Measurements from ENCODE around the gene FNDC5.

Gene FNDC5

GRCh38 chr1:32884032-32884372 lies 13.3 kb upstream of the FNDC5 start:
- DNase-seq (ENCODE audit: low spot score) = no peak

DNA sequence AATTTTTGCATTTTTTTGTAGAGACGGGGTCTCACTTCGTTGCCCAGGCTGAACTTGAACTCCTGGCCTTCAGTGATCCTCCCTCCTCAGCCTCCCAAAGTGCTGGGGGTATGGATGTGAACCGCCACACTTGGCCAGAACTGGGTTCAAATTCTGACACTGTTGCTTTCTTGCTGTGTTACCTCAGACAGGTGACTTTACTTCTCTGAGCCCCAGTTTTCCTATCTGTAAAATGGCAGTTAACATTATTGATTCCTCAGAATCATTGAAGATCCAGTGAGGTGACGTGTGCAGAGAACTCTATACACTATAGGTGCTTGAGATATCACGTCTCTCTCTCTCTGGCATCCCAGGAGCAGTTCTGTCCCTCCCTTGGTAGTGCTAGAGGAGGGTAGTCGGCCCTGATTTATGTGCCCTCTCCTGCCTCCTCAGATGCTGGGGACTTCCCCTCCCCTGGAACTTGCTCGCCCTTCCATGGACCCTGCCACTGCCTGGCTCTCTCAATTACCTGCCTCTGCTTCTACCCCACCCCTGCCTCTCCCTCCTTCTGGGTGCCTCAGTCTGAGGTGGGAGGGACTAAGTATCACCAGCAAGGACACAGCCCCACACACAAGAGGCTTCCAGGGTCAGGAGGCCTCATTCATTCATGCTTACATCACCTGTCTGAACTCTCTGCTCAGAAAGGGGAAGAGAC lies 12.8 kb upstream of the FNDC5 start:
- DNase-seq (ENCODE audit: low spot score) = no peak

- DNase-seq (ENCODE audit: low spot score) = peak; percentile 87
Measured at GRCh38 chr1:32881871-32882850, 11.4 kb upstream of the FNDC5 start.

- no peak for DNase-seq (ENCODE audit: low spot score)
Measured at GRCh38 chr1:32881291-32881690, 10.6 kb upstream of the FNDC5 start.

- DNase-seq (ENCODE audit: low spot score) = no peak
Measured at GRCh38 chr1:32878637-32879041, 7.9 kb upstream of the FNDC5 start.

DNA sequence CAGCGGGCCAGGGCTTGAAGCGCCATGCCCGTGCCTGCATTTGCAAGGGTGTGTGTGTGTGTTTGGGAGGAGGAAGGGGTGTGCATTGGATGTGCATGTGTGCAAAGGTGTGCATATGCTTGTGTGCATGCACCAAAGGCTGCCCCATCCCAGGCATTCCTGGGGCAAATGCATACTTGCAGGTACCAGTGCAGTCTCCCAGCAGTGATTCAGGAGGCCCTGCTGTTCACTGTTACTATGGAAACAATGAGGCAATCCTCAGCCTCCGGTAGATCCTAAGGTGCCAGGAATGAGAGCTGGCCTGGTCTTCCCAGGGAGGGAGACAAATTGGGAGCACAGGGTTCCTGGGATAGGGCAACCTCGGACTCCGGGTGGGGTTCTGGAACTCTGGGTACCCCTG lies 7.5 kb upstream of the FNDC5 start:
- DNase-seq (ENCODE audit: low spot score) = no peak

DNA sequence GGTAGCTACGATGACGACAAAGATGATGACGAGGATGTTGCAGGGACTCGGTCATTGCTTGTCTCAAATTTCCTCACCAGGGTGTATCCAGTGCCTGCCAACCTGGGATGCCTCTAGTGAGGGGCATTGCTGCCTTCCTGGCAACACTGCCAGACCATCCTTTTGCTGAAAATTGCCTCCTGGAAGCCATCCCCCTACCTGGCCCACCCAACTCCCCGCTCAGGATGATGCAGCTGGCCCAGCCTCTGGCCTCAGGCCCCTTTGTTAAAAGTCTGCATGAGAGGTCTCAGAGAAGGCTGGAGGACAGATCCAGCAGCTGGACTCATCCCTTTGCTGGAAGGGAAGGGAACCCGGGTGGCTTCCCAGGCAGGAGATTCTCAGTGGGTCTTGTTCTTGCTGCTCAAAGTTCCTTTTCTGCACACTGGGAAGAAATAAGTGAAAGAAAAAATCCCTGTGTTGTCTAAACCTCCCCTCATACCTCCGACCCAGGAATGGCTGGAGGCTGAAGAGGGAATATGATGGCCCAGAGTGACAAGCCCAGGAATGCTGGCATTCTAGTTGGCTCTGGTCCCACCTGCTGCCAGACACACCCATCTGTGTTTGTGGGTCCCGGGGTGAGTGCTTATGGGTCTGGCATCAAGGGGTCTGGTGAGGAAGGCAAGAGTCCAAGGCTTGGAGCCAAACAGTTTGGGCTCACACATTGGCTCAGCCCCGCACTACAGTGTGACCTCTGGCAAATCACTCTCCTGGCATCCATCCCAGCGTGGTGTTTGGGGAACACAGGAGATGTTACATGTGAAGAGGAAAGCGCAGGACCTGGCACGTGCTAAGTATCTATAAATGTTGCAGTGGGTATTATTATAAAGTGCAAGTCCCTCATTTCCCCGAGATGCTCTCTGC lies 6.7 kb upstream of the FNDC5 start:
- no peak for DNase-seq (ENCODE audit: low spot score)

DNA sequence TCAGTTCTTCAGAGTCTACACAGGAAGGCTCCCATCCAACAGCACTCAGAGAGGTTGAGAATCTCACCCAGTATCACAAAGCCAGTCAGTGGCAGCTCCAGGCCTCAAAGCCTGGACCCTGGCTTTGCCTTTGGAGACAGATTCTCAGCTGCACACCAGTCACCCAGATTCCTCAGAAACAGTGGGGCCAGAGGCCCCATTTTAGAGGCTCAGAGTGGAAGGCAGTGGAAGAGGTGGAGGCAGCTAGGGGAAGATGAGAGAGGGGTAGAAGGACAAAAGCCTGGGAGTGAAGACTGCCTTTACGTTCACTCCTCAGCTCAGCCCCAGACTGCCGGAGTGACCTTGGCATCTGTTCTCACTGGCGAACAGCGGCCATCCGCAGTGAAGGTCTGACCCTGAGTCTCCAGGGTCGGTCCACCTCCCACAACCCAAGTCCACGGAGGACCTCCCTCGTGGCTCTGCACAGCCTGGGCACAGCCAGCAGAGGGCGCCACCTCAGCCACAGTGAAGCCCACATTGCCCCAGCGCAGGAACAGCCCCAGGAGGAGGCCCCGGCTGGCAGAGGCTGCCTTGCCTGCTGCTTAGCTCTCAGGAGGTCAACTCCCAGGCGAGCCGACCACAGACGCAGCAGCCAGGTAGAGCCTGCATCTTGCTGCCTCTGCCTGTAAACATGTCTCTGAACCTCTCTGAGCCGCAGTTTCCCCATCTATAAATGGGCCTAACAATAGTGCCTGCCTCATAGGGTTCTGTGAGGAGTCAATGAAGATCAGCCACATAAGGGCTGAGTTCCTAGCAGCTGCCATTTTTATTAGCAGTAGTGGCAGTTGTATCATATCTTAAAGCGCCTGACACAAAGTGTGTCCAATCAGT lies 5.9 kb upstream of the FNDC5 start:
- peak; percentile 83 for DNase-seq (ENCODE audit: low spot score)

DNA sequence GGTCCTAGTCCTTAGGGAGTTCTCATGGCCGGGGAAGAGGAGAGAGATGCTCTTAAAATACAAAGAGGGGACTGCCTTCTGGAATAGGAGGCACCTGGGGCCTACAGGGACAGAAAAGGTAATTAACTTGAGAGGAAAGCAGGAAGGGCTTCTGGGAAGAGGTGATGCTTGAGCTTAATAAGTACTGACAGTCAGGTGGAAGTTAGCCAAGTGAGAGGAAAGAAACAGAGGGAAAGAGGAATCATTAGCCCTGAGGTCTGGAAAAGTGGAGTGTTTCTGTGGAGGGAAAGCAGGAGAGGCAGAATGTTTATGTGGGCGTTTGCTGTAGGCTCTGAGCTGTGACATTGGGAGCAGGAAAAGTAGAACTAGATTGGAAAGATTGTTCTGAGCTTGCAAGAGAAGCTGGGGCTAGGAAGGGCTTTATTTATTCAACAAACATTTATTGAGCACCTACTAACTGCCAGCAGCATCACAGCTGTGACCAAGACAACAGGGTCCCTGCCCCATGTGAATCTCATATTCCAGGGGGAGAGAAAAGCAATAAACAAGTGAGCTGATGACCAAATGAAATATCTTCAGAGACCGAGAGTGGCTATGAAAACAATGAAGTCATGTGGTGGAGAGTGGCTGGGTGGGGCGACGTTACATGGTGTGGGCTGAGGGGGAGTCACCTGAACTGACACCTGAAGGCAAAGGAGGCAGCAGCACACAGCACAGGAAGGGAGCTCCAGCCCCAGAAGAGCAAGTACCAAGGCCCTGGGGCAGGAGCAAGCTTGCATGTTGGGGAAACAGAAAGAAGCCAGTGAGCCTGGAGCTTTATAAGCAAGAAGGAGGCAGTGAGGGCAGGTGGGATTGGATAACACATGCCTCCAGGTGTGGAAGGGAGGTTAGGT lies 4.4 kb upstream of the FNDC5 start:
- DNase-seq (ENCODE audit: low spot score) = no peak

GRCh38 chr1:32873484-32873883 lies 2.8 kb upstream of the FNDC5 start:
- no peak for DNase-seq (ENCODE audit: low spot score)

DNA sequence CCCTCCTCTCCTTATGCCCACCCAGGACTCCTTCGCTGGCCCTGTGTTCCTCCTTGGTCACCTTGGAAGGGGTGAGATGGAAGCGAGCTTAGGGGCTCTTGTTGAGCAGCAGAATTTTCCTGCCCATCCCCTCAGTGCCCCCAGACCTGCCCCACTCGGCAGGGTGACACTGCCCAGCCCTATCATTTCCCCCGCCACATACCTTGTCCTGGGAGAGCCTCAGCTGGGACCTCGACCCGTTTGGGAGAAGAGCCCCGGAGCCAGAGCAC lies 1.4 kb upstream of the FNDC5 start:
- no peak for DNase-seq (ENCODE audit: low spot score)

- DNase-seq (ENCODE audit: low spot score) = no peak
Measured at GRCh38 chr1:32871364-32872191, 866 bp upstream of the FNDC5 start.

- peak; percentile 28 for DNase-seq (ENCODE audit: low spot score)
Measured at GRCh38 chr1:32869923-32870614, 643 bp downstream of the FNDC5 start.

- DNase-seq (ENCODE audit: low spot score) = no peak
Measured at GRCh38 chr1:32868806-32869455, 1.8 kb downstream of the FNDC5 start.

DNA sequence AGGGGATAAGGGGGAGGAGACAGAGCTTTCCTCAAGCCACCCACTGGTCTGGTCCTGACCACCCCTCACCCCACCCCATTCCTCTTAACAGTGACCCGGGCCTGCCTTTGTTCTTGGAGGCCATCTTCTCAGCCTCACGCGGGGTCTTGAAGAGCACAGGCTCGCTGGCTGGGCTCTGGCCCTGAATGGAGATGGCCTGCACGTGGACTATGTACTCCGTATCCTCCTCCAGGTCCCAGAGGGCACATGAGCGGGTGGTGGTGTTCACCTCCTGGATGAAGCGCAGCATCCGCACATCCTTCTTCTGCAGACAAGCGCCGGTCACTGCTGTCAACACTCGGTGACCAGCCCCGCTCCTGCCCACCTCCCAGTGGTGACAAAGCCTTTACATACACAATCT lies 2.6 kb downstream of the FNDC5 start:
- DNase-seq (ENCODE audit: low spot score) = no peak

GRCh38 chr1:32867671-32868070 lies 3.0 kb downstream of the FNDC5 start:
- DNase-seq (ENCODE audit: low spot score) = no peak

GRCh38 chr1:32867151-32867550 lies 3.6 kb downstream of the FNDC5 start:
- DNase-seq (ENCODE audit: low spot score) = no peak

GRCh38 chr1:32865639-32866405 lies 4.9 kb downstream of the FNDC5 start:
- no peak for DNase-seq (ENCODE audit: low spot score)

All from D341Med (cell line).